Mesothelial cell of epicardium (in vitro differentiated cells): ENCODE data around the gene NPY2R. TPM values are rescaled to one million over a fixed set of nuclear protein-coding genes. Genes with fewer than 3 reads are reported as not detected.

Experiments
- DNase-seq, 2 experiments: peaks; one replicate each; pipeline ENCODE4 v3.0.0; 2021; ENCODE audit warnings: low spot score in 2 of 2; ENCODE audit not compliant: unreplicated experiment in 2 of 2
- H3K27ac Mint-ChIP-seq: 2 replicates; pipeline ENCODE4 v1.8.0; 2021; ENCODE audit warnings: mixed read lengths
- H3K27me3 Mint-ChIP-seq: 2 replicates; pipeline ENCODE4 v1.8.0; 2021; ENCODE audit warnings: low read depth, mixed read lengths
- H3K36me3 Mint-ChIP-seq: 2 replicates; pipeline ENCODE4 v1.8.0; 2021; ENCODE audit warnings: mixed read lengths
- H3K4me1 Mint-ChIP-seq: 2 replicates; pipeline ENCODE4 v1.8.0; 2021; ENCODE audit warnings: mixed read lengths
- H3K4me3 Mint-ChIP-seq: 2 replicates; pipeline ENCODE4 v1.8.0; 2021; ENCODE audit warnings: mild to moderate bottlenecking, moderate library complexity, mixed read lengths
- H3K9me3 Mint-ChIP-seq: 2 replicates; pipeline ENCODE4 v1.8.0; 2021; ENCODE audit warnings: mixed read lengths
- CTCF ChIP-seq: fragments of 200-600 bp; sonication (generic); IDR thresholded peaks from one replicate; pipeline ENCODE4 v1.5.0; 2021; ENCODE audit warnings: antibody characterized with exemption; ENCODE audit not compliant: unreplicated experiment
- total RNA-seq: library from RNA; stranded (reverse); gene quantifications from 3 replicates; pipeline ENCODE4 v1.2.1, GENCODE V29; 2021

The NPY2R gene
- total RNA-seq, 1 donor from 2014 or later, result not detected

GRCh38 chr4:155248002-155248896 is 39.8 kb downstream of the NPY2R start:
- H3K27ac Mint-ChIP-seq, result no peak overlapping the region
- DNase-seq, result no peak
- no peaks in the 10 kb centered on the region for H3K4me1 Mint-ChIP-seq
- no peak overlapping the region for H3K4me3 Mint-ChIP-seq
- H3K36me3 Mint-ChIP-seq, result no peaks in the 10 kb centered on the region
- no peak for TF ChIP-seq CTCF
- no peaks in the 10 kb centered on the region for H3K9me3 Mint-ChIP-seq
- H3K27me3 Mint-ChIP-seq, result peaks cover 23% of the 10 kb centered on the region

- no peaks in the 10 kb centered on the region for H3K36me3 Mint-ChIP-seq
- H3K4me1 Mint-ChIP-seq, result no peaks in the 10 kb centered on the region
- no peak overlapping the region for H3K4me3 Mint-ChIP-seq
- no peak overlapping the region for H3K27ac Mint-ChIP-seq
- H3K9me3 Mint-ChIP-seq, result no peaks in the 10 kb centered on the region
- peaks cover 28% of the 10 kb centered on the region for H3K27me3 Mint-ChIP-seq
- TF ChIP-seq CTCF, result no peak
- no peak for DNase-seq
Observed at GRCh38 chr4:155249016-155249566, 40.7 kb downstream of the NPY2R start.

- Mint-ChIP-seq H3K27ac (no peak overlapping the region), H3K4me1 (no peaks in the 10 kb centered on the region), H3K36me3 (no peaks in the 10 kb centered on the region), H3K27me3 (peaks cover 24% of the 10 kb centered on the region), H3K4me3 (no peak overlapping the region), H3K9me3 (no peaks in the 10 kb centered on the region)
- TF ChIP-seq CTCF, result no peak
- DNase-seq, result no peak
Observed at GRCh38 chr4:155252327-155252726, 43.9 kb downstream of the NPY2R start.

GRCh38 chr4:155263480-155263879 is 55.0 kb downstream of the NPY2R start:
- Mint-ChIP-seq H3K9me3 (no peaks in the 10 kb centered on the region), H3K27me3 (peaks cover 3% of the 10 kb centered on the region), H3K4me3 (no peak overlapping the region), H3K27ac (no peak overlapping the region), H3K36me3 (no peaks in the 10 kb centered on the region), H3K4me1 (no peaks in the 10 kb centered on the region)
- no peak for TF ChIP-seq CTCF
- DNase-seq, result no peak

- no peaks in the 10 kb centered on the region for H3K36me3 Mint-ChIP-seq
- H3K4me3 Mint-ChIP-seq, result no peak overlapping the region
- H3K4me1 Mint-ChIP-seq, result no peaks in the 10 kb centered on the region
- DNase-seq, result no peak
- TF ChIP-seq CTCF, result no peak
- H3K9me3 Mint-ChIP-seq, result no peaks in the 10 kb centered on the region
- H3K27ac Mint-ChIP-seq, result no peak overlapping the region
- peaks cover 3% of the 10 kb centered on the region for H3K27me3 Mint-ChIP-seq
Observed at GRCh38 chr4:155265113-155265512, 56.7 kb downstream of the NPY2R start.

Other genes with a start within 250 kb of the NPY2R start
- 20.6 to 22.4 TPM (median 21.2 TPM) in 3 replicates for gene MAP9, start 168.3 kb downstream of the NPY2R start, total RNA-seq